Measurements from ENCODE around the gene ADAMTS20. TPM values are rescaled to one million over a fixed set of nuclear protein-coding genes. Genes with fewer than 3 reads are reported as not detected.

Gene ADAMTS20
- total RNA-seq, 4 donors from 2014 or later, result not detected

GRCh38 chr12:43316520-43316919 lies 235.5 kb downstream of the ADAMTS20 start:
- WGBS, 2 donors, result 89 to 91% methylated on average over 1 of the region's 1 CpG
- TF ChIP-seq, protein P1, sequence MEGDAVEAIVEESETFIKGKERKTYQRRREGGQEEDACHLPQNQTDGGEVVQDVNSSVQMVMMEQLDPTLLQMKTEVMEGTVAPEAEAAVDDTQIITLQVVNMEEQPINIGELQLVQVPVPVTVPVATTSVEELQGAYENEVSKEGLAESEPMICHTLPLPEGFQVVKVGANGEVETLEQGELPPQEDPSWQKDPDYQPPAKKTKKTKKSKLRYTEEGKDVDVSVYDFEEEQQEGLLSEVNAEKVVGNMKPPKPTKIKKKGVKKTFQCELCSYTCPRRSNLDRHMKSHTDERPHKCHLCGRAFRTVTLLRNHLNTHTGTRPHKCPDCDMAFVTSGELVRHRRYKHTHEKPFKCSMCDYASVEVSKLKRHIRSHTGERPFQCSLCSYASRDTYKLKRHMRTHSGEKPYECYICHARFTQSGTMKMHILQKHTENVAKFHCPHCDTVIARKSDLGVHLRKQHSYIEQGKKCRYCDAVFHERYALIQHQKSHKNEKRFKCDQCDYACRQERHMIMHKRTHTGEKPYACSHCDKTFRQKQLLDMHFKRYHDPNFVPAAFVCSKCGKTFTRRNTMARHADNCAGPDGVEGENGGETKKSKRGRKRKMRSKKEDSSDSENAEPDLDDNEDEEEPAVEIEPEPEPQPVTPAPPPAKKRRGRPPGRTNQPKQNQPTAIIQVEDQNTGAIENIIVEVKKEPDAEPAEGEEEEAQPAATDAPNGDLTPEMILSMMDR (IDR thresholded peaks at IDR 0.05), result no peak
- TF ChIP-seq POLR2A (IDR thresholded peaks at IDR 0.05), result no peak
- DNase-seq (ENCODE audit: low spot score in 2 of 2), result no peak
- intact Hi-C loops (cut with DNase I; ENCODE audit: low total_unique reads), result no loop called here
- H3K4me3 ChIP-seq (ENCODE audit: low read depth, poor library complexity, severe bottlenecking), result no peak overlapping the region

DNA sequence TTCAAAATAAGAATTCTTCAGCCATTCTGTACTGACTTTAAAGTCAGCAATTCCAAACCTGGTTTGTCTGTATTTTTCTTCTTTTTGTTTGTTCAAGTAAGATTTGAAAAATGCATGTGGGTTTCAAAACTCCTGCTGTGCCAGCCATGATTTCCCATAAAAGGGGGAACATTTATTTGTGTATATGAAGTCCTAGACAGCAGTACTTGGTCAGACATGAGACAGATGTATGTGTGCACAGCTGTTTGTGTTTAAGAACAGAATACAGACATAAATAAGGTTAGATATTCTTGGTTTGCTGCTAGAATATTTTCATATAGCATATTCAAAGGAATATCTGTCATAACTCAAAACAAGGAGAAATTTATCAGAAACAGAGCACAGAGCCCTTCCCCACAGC lies 236.0 kb downstream of the ADAMTS20 start:
- DNase-seq (ENCODE audit: low spot score in 2 of 2), result no peak
- H3K4me3 ChIP-seq (ENCODE audit: low read depth, poor library complexity, severe bottlenecking), result no peak overlapping the region
- TF ChIP-seq, protein P1 (IDR thresholded peaks at IDR 0.05), result no peak
- no peak for TF ChIP-seq POLR2A (IDR thresholded peaks at IDR 0.05)
- intact Hi-C loops (cut with DNase I; ENCODE audit: low total_unique reads), result no loop called here

- TF ChIP-seq, protein P1 (IDR thresholded peaks at IDR 0.05), result no peak
- DNase-seq (ENCODE audit: low spot score in 2 of 2), result no peak
- 71 to 75% methylated on average over 4 of the region's 4 CpGs for WGBS, 2 donors
- no peak overlapping the region for H3K4me3 ChIP-seq (ENCODE audit: low read depth, poor library complexity, severe bottlenecking)
- intact Hi-C loops (cut with DNase I; ENCODE audit: low total_unique reads), result no loop called here
These were observed 239.0 kb downstream of the ADAMTS20 start for GRCh38 chr12:43312991-43313505.

DNA sequence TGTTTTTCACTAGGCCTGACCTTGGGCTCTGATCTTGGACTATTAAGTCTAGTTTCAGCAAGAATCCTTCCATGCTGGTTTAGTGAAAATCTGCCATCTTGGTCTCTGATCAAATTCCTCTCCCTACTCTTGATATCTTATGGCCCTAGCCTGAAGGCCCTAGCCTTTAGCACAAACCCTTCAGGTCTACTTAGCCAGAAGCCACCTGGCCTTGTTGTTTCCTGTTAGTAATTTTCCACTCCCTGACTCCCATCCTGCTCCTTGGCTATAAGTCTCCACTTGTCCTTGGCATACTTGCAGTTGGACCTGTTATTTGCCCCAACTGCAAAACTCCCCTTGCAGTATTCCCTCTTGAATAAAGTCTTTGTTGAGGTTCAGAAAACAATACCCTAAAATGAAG lies 241.4 kb downstream of the ADAMTS20 start:
- no peak for DNase-seq (ENCODE audit: low spot score in 2 of 2)
- TF ChIP-seq, protein P1 (IDR thresholded peaks at IDR 0.05), result no peak
- TF ChIP-seq POLR2A (IDR thresholded peaks at IDR 0.05), result no peak
- intact Hi-C loops (cut with DNase I; ENCODE audit: low total_unique reads), result no loop called here
- no peak overlapping the region for H3K4me3 ChIP-seq (ENCODE audit: low read depth, poor library complexity, severe bottlenecking)

DNA sequence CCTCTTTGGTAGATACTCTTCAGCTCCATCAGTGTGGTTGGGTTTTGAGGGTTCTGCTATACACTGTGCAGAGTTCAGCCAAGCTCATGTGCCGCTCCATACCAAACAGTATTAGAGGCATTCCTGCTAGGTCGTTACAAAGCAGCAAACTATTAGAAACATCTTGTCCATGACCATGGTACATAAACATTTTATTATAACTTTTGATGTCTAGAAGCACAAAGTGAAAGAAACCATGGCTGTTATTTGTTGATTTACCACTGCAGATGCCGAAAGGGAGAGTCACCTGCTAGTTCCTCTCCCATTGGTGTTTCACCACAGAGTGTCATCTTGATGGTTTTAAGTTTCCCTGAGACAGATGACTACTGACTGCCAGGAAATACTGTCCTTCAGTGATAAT lies 242.0 kb downstream of the ADAMTS20 start:
- intact Hi-C loops (cut with DNase I; ENCODE audit: low total_unique reads), result no loop called here
- WGBS, 2 donors, result 80 to 81% methylated on average over 3 of the region's 3 CpGs
- no peak for DNase-seq (ENCODE audit: low spot score in 2 of 2)
- H3K4me3 ChIP-seq (ENCODE audit: low read depth, poor library complexity, severe bottlenecking), result no peak overlapping the region
- TF ChIP-seq, protein P1 (IDR thresholded peaks at IDR 0.05), result no peak
- TF ChIP-seq POLR2A (IDR thresholded peaks at IDR 0.05), result no peak

DNA sequence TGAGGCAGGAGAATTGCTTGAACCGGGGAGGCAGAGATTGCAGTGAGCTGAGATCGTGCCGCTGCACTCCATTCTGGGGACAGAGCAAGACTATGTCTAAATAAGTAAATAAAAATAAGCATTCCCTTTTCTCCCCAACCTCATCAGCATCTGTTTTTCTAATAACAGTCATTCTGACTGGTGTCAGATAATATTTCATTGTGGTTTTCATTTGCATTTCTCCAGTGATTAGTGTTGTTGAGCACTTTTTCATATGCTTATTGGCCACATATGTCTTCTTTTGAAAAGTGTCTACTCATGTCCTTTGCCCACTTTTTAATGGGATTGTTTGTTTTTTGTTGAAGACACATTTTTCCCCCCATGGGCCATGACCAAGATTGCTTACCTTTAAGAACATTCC lies 243.2 kb downstream of the ADAMTS20 start:
- WGBS, 2 donors, result 91 to 92% methylated on average over 3 of the region's 3 CpGs
- intact Hi-C loops (cut with DNase I; ENCODE audit: low total_unique reads), result no loop called here
- TF ChIP-seq, protein P1 (IDR thresholded peaks at IDR 0.05), result no peak
- TF ChIP-seq POLR2A (IDR thresholded peaks at IDR 0.05), result no peak
- no peak for DNase-seq (ENCODE audit: low spot score in 2 of 2)
- no peak overlapping the region for H3K4me3 ChIP-seq (ENCODE audit: low read depth, poor library complexity, severe bottlenecking)
